Liver (tissue), 9 donors: ENCODE results near the gene ZSCAN22. TPM values are rescaled to one million over a fixed set of nuclear protein-coding genes. Genes with fewer than 3 reads are reported as not detected.

ENCODE experiments used
- DNase-seq: peaks from one replicate; pipeline ENCODE4 v3.0.0-alpha.2; 2017; ENCODE audit warnings: low spot score
- H3K27ac ChIP-seq, 2 donors: one replicate each; pipeline ENCODE4 v1.7.0; 2013; ENCODE audit warnings: inconsistent platforms in 2 of 2, low read length in 2 of 2, control low read depth in 1 of 2, low read depth in 1 of 2, mild to moderate bottlenecking in 1 of 2
- H3K27me3 ChIP-seq, 4 donors: one replicate each; pipeline versions ENCODE4 v1.6.1 to v1.7.0; 2013; ENCODE audit warnings: low read length in 3 of 4, inconsistent platforms in 1 of 4, mild to moderate bottlenecking in 1 of 4, moderate library complexity in 1 of 4; ENCODE audit not compliant: control insufficient read depth in 4 of 4, insufficient read depth in 4 of 4
- H3K36me3 ChIP-seq, 4 donors: one replicate each; pipeline versions ENCODE4 v1.6.1 to v1.7.0; 2013; ENCODE audit warnings: low read length in 3 of 4, mild to moderate bottlenecking in 3 of 4, low read depth in 1 of 4, moderate library complexity in 1 of 4; ENCODE audit not compliant: control insufficient read depth in 4 of 4, insufficient read depth in 3 of 4
- H3K4me1 ChIP-seq, 4 donors: one replicate each; pipeline versions ENCODE4 v1.6.1 to v1.7.0; 2013; ENCODE audit warnings: low read length in 3 of 4, mild to moderate bottlenecking in 3 of 4, moderate library complexity in 1 of 4; ENCODE audit not compliant: control insufficient read depth in 4 of 4, insufficient read depth in 4 of 4
- H3K4me3 ChIP-seq, 3 donors: one replicate each; pipeline versions ENCODE4 v1.6.1 to v1.7.0; 2013; ENCODE audit warnings: low read length in 3 of 3, control low read depth in 1 of 3, low read depth in 1 of 3, mild to moderate bottlenecking in 1 of 3
- H3K9ac ChIP-seq, 2 donors: one replicate each; pipeline ENCODE4 v1.7.0; 2013; ENCODE audit warnings: low read length in 2 of 2, mild to moderate bottlenecking in 2 of 2, moderate library complexity in 2 of 2, control low read depth in 1 of 2, low read depth in 1 of 2
- H3K9me3 ChIP-seq, 4 donors: one replicate each; pipeline versions ENCODE4 v1.6.1 to v1.7.0; 2013; ENCODE audit warnings: low read length in 3 of 4; ENCODE audit not compliant: control insufficient read depth in 4 of 4
- ATF3 ChIP-seq: IDR thresholded peaks from 2 replicates; pipeline ENCODE4 v1.6.1; 2016; ENCODE audit warnings: antibody characterized with exemption
- EGR1 ChIP-seq, 2 donors: IDR thresholded peaks; 2 replicates each; pipeline ENCODE4 v1.6.1; 2016 to 2018; ENCODE audit warnings: antibody characterized with exemption in 2 of 2, low read depth in 2 of 2
- FOXA1 ChIP-seq: IDR thresholded peaks from 2 replicates; pipeline ENCODE4 v1.6.1; 2016; ENCODE audit warnings: antibody characterized with exemption
- FOXA2 ChIP-seq: IDR thresholded peaks from 2 replicates; pipeline ENCODE4 v1.6.1; 2016; ENCODE audit warnings: antibody characterized with exemption
- GABPA ChIP-seq, 2 donors: IDR thresholded peaks in 1 of 2; conservative IDR thresholded peaks in 1 of 2; 2 replicates each; pipeline ENCODE4 v1.6.1; 2016; ENCODE audit warnings: antibody characterized with exemption in 2 of 2, mild to moderate bottlenecking in 1 of 2, moderate library complexity in 1 of 2
- HNF4A ChIP-seq, 2 donors: conservative IDR thresholded peaks; 2 replicates each; pipeline ENCODE4 v1.6.1; 2016; ENCODE audit warnings: antibody characterized with exemption in 2 of 2, mild to moderate bottlenecking in 2 of 2
- HNF4G ChIP-seq: IDR thresholded peaks from 2 replicates; pipeline ENCODE4 v1.6.1; 2016; ENCODE audit warnings: antibody characterized with exemption
- JUND ChIP-seq, 2 donors: IDR thresholded peaks; 2 replicates each; pipeline ENCODE4 v1.6.1; 2016; ENCODE audit warnings: antibody characterized with exemption in 2 of 2
- MAX ChIP-seq: IDR thresholded peaks from 2 replicates; pipeline ENCODE4 v1.6.1; 2016; ENCODE audit warnings: antibody characterized with exemption
- NR2F2 ChIP-seq: IDR thresholded peaks from 2 replicates; pipeline ENCODE4 v1.6.1; 2016; ENCODE audit warnings: antibody characterized with exemption
- RAD21 ChIP-seq, 2 donors: IDR thresholded peaks; 2 replicates each; pipeline ENCODE4 v1.6.1; 2016; ENCODE audit warnings: antibody characterized with exemption in 2 of 2, mild to moderate bottlenecking in 2 of 2
- REST ChIP-seq: IDR thresholded peaks from 2 replicates; pipeline ENCODE4 v1.6.1; 2016; ENCODE audit warnings: antibody characterized with exemption, mild to moderate bottlenecking
- RXRA ChIP-seq, 2 donors: IDR thresholded peaks; 2 replicates each; pipeline ENCODE4 v1.6.1; 2017 to 2018; ENCODE audit warnings: antibody characterized with exemption in 2 of 2, mild to moderate bottlenecking in 1 of 2
- SP1 ChIP-seq: IDR thresholded peaks from 2 replicates; pipeline ENCODE4 v1.6.1; 2018; ENCODE audit warnings: antibody characterized with exemption, mild to moderate bottlenecking
- TAF1 ChIP-seq: conservative IDR thresholded peaks from 2 replicates; pipeline ENCODE4 v1.6.1; 2016; ENCODE audit warnings: antibody characterized with exemption, mild to moderate bottlenecking
- YY1 ChIP-seq: IDR thresholded peaks from 2 replicates; pipeline ENCODE4 v1.6.1; 2016; ENCODE audit warnings: antibody characterized with exemption, mild to moderate bottlenecking
- WGBS: extraction: QIAGEN DNeasy Blood & Tissue Kit; methylation state at CpG from one replicate; pipeline ENCODE4 v1.1.7; 2013; 5-methylcytosine and 5-hydroxymethylcytosine counted together
- polyA plus RNA-seq, 2 donors: library from polyadenylated mRNA; stranded (reverse) in 1 of 2; unstranded in 1 of 2; fragments of 200-250 nt in 1 of 2; fragments of >200 nt in 1 of 2; fragmentation: Nextera tagmentation in 1 of 2; extraction: Ambion mirVana in 1 of 2; gene quantifications; one replicate each; pipeline versions ENCODE4 v1.2.1 to v1.2.3, GENCODE V29; 2013 to 2015
- total RNA-seq, 2 donors: library from RNA; depleted of rRNA; stranded (reverse); fragments of >200 nt; gene quantifications; one replicate each; pipeline ENCODE4 v1.2.3, GENCODE V29; 2014
- TF ChIP-seq, protein P1 (sequence below): IDR thresholded peaks from 2 replicates; pipeline ENCODE4 v1.6.1; 2016; ENCODE audit warnings: antibody characterized with exemption
- TF ChIP-seq, protein P2 (sequence below): fragments of 150-350 bp; IDR thresholded peaks from 2 replicates; pipeline ENCODE4 v1.5.1; 2017; ENCODE audit warnings: improper control_type of control experiment, low read depth, low read length; ENCODE audit not compliant: missing input control
- donor health status: healthy.
- donor health status: healthy.
- donor health status: healthy.
- donor health status: healthy.
- donor health status: healthy.

Gene ZSCAN22
- total and polyA plus RNA-seq, 4 donors: 0.88 to 3.5 (median 2.0) TPM

DNA sequence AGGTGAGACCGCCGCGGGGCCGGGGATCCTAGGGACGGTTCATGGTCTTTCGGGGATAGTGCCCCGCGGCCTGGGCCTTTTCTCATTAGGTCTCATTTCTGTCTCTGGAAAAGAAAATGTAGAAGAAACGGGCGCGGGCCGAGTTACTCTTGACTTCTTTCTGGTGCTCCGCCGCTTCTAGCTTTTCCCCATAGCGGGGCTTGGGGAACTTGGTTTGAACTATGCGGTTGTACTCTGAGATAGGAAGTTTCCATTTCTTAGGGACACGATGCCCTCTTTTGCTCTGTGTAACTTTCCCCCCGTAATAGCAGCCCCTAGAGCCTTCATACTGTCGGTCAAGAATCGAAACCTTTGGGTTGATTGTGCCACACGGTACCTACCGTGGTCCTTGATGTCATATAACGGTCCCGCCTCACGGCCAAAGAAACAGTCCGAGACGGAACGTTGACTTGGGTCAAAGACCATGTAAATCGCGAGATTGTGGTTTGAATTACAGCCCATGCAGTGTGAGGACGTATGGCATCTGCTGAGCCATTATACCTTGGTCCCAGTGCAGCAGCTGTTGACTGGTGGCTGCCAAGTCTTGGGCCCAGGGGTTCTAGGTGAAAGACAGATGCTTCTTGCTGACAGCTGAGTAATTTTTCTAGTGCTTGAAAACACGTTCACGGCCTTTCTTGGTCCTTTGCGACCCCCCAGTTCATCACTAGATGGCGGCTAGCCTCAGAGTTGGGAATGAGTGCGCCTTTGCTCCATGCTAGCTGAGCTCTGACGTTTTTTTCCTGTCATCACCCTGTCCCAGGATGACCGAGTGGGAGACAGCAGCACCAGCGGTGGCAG, 60.8 kb downstream of the ZSCAN22 start:
- Histone ChIP-seq H3K9ac (peak overlapping the region; percentile 69 to 97), H3K9me3 (no peaks in the 10 kb centered on the region), H3K27me3 (no peaks in the 10 kb centered on the region), H3K36me3 (peaks cover 4 to 25% (median 14%) of the 10 kb centered on the region in 4 donors), H3K4me3 (peak overlapping the region; percentile 72 to 99 (median 91)), H3K27ac (peak overlapping the region; percentile 42 to 99), H3K4me1 (peaks cover 12 to 26% (median 20%) of the 10 kb centered on the region in 4 donors)
- 8% methylated on average over 39 of the region's 39 CpGs for WGBS
- TF ChIP-seq, protein P1, sequence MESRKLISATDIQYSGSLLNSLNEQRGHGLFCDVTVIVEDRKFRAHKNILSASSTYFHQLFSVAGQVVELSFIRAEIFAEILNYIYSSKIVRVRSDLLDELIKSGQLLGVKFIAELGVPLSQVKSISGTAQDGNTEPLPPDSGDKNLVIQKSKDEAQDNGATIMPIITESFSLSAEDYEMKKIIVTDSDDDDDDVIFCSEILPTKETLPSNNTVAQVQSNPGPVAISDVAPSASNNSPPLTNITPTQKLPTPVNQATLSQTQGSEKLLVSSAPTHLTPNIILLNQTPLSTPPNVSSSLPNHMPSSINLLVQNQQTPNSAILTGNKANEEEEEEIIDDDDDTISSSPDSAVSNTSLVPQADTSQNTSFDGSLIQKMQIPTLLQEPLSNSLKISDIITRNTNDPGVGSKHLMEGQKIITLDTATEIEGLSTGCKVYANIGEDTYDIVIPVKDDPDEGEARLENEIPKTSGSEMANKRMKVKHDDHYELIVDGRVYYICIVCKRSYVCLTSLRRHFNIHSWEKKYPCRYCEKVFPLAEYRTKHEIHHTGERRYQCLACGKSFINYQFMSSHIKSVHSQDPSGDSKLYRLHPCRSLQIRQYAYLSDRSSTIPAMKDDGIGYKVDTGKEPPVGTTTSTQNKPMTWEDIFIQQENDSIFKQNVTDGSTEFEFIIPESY: no peak
- TF ChIP-seq ATF3 (no peak), TAF1 (peak; percentile 53), GABPA (IDR thresholded peaks at IDR 0.05 in 1 of 2, conservative IDR thresholded peaks at IDR 0.05 in 1 of 2) (peak in 1 of 2 donors; percentile 3), FOXA1 (no peak)
- no peak for DNase-seq

GRCh38 chr19:58388175-58388526, 61.4 kb downstream of the ZSCAN22 start:
- no peak for DNase-seq
- whole genome bisulfite sequencing: 83% methylated on average over 3 of the region's 3 CpGs
- H3K36me3 ChIP-seq: peaks cover 10 to 31% (median 19%) of the 10 kb centered on the region in 4 donors
- TF ChIP-seq REST: no peak
- no peak for TF ChIP-seq TAF1
- TF ChIP-seq SP1: no peak
- TF ChIP-seq FOXA1: no peak
- TF ChIP-seq FOXA2: no peak
- TF ChIP-seq, protein P1: no peak
- TF ChIP-seq, protein P2, sequence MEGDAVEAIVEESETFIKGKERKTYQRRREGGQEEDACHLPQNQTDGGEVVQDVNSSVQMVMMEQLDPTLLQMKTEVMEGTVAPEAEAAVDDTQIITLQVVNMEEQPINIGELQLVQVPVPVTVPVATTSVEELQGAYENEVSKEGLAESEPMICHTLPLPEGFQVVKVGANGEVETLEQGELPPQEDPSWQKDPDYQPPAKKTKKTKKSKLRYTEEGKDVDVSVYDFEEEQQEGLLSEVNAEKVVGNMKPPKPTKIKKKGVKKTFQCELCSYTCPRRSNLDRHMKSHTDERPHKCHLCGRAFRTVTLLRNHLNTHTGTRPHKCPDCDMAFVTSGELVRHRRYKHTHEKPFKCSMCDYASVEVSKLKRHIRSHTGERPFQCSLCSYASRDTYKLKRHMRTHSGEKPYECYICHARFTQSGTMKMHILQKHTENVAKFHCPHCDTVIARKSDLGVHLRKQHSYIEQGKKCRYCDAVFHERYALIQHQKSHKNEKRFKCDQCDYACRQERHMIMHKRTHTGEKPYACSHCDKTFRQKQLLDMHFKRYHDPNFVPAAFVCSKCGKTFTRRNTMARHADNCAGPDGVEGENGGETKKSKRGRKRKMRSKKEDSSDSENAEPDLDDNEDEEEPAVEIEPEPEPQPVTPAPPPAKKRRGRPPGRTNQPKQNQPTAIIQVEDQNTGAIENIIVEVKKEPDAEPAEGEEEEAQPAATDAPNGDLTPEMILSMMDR: no peak
- TF ChIP-seq MAX: no peak
- TF ChIP-seq RAD21 (IDR thresholded peaks at IDR 0.05): no peak
- TF ChIP-seq YY1: no peak
- TF ChIP-seq HNF4A (conservative IDR thresholded peaks at IDR 0.05): no peak
- TF ChIP-seq ATF3: no peak
- TF ChIP-seq JUND (IDR thresholded peaks at IDR 0.05): no peak
- TF ChIP-seq NR2F2: no peak
- TF ChIP-seq HNF4G: no peak
- no peak for TF ChIP-seq EGR1 (IDR thresholded peaks at IDR 0.05; ENCODE audit: low read depth in 2 of 2)
- TF ChIP-seq RXRA (IDR thresholded peaks at IDR 0.05): no peak
- peaks cover 12 to 26% (median 20%) of the 10 kb centered on the region in 4 donors for H3K4me1 ChIP-seq
- no peaks in the 10 kb centered on the region for H3K27me3 ChIP-seq
- peak overlapping the region; percentile 72 to 99 (median 91) for H3K4me3 ChIP-seq
- peak overlapping the region in 1 of 2 donors; percentile 69 for H3K9ac ChIP-seq
- H3K9me3 ChIP-seq: no peaks in the 10 kb centered on the region
- no peak overlapping the region for H3K27ac ChIP-seq
